ENCODE measurements around the gene AGAP2.
"Not testable (repeated sequence)": the region's sequence is repeated elsewhere in the genome, so short reads cannot be mapped to it uniquely, and the experiment has no call there.

Gene AGAP2

GRCh38 chr12:57723630-57723962 lies 14.9 kb downstream of the AGAP2 start:
- DNase-seq (ENCODE audit: low read depth, low spot score), result no peak

GRCh38 chr12:57722716-57723629 lies 15.6 kb downstream of the AGAP2 start:
- no peak for DNase-seq (ENCODE audit: low read depth, low spot score)

GRCh38 chr12:57721846-57722608 lies 16.5 kb downstream of the AGAP2 start:
- not testable (repeated sequence) for DNase-seq (ENCODE audit: low read depth, low spot score)

GRCh38 chr12:57720606-57721595 lies 17.6 kb downstream of the AGAP2 start:
- DNase-seq (ENCODE audit: low read depth, low spot score), result no peak

- no peak for DNase-seq (ENCODE audit: low read depth, low spot score)
Measured at GRCh38 chr12:57719777-57720605, 18.6 kb downstream of the AGAP2 start.

DNA sequence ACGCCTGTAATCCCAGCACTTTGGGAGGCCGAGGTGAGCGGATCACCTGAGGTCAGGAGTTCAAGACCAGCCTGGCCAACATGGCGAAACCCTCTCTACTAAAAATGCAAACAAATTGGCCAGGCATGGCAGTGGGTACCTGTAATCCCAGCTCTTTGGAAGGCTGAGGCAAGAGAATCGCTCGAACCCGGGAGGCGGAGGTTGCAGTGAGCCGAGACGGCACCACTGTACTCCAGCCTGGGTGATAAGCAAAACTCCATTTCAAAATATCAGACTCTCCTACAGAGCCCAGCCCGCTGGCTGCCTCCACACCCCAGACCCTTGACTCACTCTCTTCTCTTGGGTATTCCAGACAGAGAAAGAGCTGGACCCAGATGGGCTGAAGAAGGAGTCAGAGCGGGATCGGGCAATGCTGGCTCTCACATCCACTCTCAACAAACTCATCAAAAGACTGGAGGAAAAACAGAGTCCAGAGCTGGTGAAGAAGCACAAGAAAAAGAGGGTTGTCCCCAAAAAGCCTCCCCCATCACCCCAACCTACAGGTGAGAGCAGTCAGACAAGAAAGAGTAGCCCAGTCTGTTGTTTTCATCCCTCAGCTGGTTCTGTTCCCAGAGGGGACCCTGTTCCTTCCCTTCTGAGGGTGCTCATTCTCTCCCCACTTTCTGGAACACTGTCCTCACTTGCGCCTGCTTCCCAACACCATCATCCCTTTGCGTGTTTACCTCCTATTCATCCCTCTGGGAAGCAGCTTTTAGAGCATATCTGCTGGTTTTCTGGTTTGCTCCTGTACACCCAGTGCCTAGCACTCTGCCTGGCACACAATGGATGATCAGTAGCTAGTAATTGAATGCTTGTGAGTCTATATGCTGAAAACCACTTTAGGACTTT lies 19.7 kb downstream of the AGAP2 start:
- no peak for DNase-seq (ENCODE audit: low read depth, low spot score)

GRCh38 chr12:57717846-57718640 lies 20.5 kb downstream of the AGAP2 start:
- DNase-seq (ENCODE audit: low read depth, low spot score), result no peak

GRCh38 chr12:57717131-57717530 lies 21.4 kb downstream of the AGAP2 start:
- DNase-seq (ENCODE audit: low read depth, low spot score), result no peak

DNA sequence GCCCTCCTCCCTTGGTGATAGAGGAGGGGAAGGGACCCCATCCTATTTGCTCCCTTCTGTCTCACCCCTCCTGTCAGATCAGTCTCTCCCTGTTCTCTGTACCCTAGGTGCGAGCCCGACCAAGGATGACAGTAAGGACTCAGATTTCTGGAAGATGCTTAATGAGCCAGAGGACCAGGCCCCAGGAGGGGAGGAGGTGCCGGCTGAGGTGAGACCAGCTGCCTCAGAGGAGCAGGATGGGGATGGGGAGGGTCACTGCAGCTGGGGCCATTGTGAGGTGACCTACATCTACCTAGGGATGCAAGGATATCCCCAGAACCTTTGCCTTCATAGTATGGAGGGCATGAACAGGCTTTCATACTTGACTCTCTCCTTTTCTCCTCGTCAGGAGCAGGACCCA lies 22.2 kb downstream of the AGAP2 start:
- DNase-seq (ENCODE audit: low read depth, low spot score), result no peak

- DNase-seq (ENCODE audit: low read depth, low spot score), result no peak
Measured at GRCh38 chr12:57715786-57716185, 22.8 kb downstream of the AGAP2 start.

- not testable (repeated sequence) for DNase-seq (ENCODE audit: low read depth, low spot score)
Measured at GRCh38 chr12:57715036-57715748, 23.4 kb downstream of the AGAP2 start.

DNA sequence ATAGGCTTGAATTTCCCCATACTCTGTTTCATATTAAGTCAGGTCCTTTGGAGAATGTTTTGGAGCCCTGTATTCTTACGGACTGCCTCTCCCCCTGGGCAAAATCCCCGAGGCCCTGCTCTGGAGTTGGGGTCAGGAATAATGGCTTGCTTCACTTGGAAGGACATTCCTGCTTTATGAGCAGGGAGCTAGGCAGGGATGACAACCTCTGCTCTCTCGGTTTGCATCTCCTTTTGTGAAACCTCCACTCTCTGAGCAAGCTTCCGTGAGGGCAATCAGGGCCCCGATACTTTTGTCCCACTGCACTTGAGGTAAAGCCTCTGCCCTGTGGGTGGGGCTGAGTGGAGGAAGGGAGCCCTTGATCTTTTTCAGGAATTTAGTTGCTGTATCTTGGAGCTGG lies 25.3 kb downstream of the AGAP2 start:
- no peak for DNase-seq (ENCODE audit: low read depth, low spot score)

- no peak for DNase-seq (ENCODE audit: low read depth, low spot score)
Measured at GRCh38 chr12:57712701-57713100, 25.8 kb downstream of the AGAP2 start.

DNA sequence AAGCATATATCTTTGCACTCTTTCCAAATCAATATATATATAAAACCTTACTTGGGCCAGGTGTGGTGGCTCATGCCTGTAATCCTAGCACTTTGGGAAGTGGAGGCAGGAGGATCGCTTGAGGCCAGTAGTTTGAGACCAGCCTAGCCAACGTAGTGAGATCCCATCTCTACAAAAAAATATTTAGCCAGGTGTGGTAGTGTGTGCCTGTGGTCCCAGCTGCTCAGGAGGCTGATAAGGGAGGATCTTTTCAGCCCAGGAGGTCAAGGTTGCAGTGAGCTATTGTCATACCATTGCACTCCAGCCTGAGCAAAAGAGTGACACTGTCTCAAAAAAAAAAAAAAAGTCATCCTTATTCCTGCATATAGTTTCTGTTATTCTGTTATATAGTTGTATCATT lies 30.2 kb downstream of the AGAP2 start:
- DNase-seq (ENCODE audit: low read depth, low spot score), result no peak

GRCh38 chr12:57707250-57707649 lies 31.3 kb downstream of the AGAP2 start:
- DNase-seq (ENCODE audit: low read depth, low spot score), result no peak

GRCh38 chr12:57700317-57700716 lies 38.2 kb downstream of the AGAP2 start:
- DNase-seq (ENCODE audit: low read depth, low spot score), result no peak

GRCh38 chr12:57698414-57698813 lies 40.1 kb downstream of the AGAP2 start:
- no peak for DNase-seq (ENCODE audit: low read depth, low spot score)

- DNase-seq (ENCODE audit: low read depth, low spot score), result no peak
Measured at GRCh38 chr12:57697076-57697475, 41.5 kb downstream of the AGAP2 start.

Data from astrocyte of the hippocampus (primary cell).